Heart right ventricle (tissue), 16 donors: ENCODE data around the gene CNTN4. TPM values are rescaled to one million over a fixed set of nuclear protein-coding genes. Genes with fewer than 3 reads are reported as not detected.

Experiments
- ATAC-seq, 8 donors: fragments of 200-7000 bp; cut with Tn5 transposase; one replicate each; pipeline ENCODE4 v1.9.1; 2020; ENCODE audit warnings: mild to moderate bottlenecking in 8 of 8, moderate library complexity in 8 of 8, moderate number of reproducible peaks in 1 of 8
- DNase-seq, 2 donors: peaks; one replicate each; pipeline ENCODE4 v3.0.0-alpha.2; 2020
- H3K27ac ChIP-seq, 10 donors: fragments of 200-600 bp; sonication (generic) in 2 of 10; one replicate each; pipeline versions ENCODE4 v1.5.0 to v1.8.0; 2020 to 2022; ENCODE audit warnings: mild to moderate bottlenecking in 3 of 10
- H3K27me3 ChIP-seq, 7 donors: fragments of 200-600 bp; one replicate each; pipeline ENCODE4 v1.8.0; 2021 to 2022; ENCODE audit warnings: mild to moderate bottlenecking in 2 of 7
- H3K36me3 ChIP-seq, 9 donors: fragments of 200-600 bp; sonication (generic) in 1 of 9; one replicate each; pipeline versions ENCODE4 v1.5.0 to v1.8.0; 2020 to 2022; ENCODE audit warnings: mild to moderate bottlenecking in 2 of 9
- H3K4me1 ChIP-seq, 9 donors: fragments of 200-600 bp; sonication (generic) in 1 of 9; one replicate each; pipeline versions ENCODE4 v1.5.0 to v1.8.0; 2020 to 2022; ENCODE audit warnings: mild to moderate bottlenecking in 4 of 9
- H3K4me3 ChIP-seq, 10 donors: fragments of 200-600 bp; sonication (generic) in 2 of 10; one replicate each; pipeline versions ENCODE4 v1.5.0 to v1.8.0; 2020 to 2022; ENCODE audit warnings: mild to moderate bottlenecking in 7 of 10, moderate library complexity in 2 of 10
- H3K9me3 ChIP-seq, 11 donors: fragments of 200-600 bp in 10 of 11; sonication (generic) in 2 of 11; one replicate each; pipeline versions ENCODE4 v1.5.0 to v1.8.0; 2013 to 2022; ENCODE audit warnings: mild to moderate bottlenecking in 2 of 11, control low read depth in 1 of 11, moderate library complexity in 1 of 11
- WGBS, 2 donors: extraction: QIAGEN DNeasy Blood & Tissue Kit; methylation state at CpG; one replicate each; pipeline ENCODE4 v1.1.7; 2013; ENCODE audit warnings: inconsistent platforms in 1 of 2; 5-methylcytosine and 5-hydroxymethylcytosine counted together
- intact Hi-C, 10 donors: fragments of 100-400 bp; cut with DNase I; formaldehyde crosslinking; loops; one replicate each; pipeline versions ENCODE4 v1.11.1 to v1.14.2; 2022
- polyA plus RNA-seq, 2 donors: library from polyadenylated mRNA; stranded (reverse); fragments of 200-250 nt; gene quantifications; one replicate each; pipeline ENCODE4 v1.2.3, GENCODE V29; 2013
- total RNA-seq, 10 donors: library from RNA; stranded (reverse); fragmentation: NEBNext Ultra II Directional in 3 of 10; extraction: Animal tissue kit (Norgen Biotek cat#: 25700) in 3 of 10; gene quantifications; one replicate each; pipeline versions ENCODE4 v1.2.1 to v1.2.4, GENCODE V29; 2021 to 2023
- TF ChIP-seq, protein P1 (sequence below), 9 donors: fragments of 200-600 bp; sonication (generic) in 2 of 9; IDR thresholded peaks; one replicate each; pipeline versions ENCODE4 v1.5.0 to v1.8.0; 2021 to 2022; ENCODE audit warnings: antibody characterized with exemption in 9 of 9, mild to moderate bottlenecking in 5 of 9, moderate library complexity in 1 of 9
- donor health status: Arrhythmogenic right ventricular cardiomyopathy.
- donor health status: ischemic (EF 13 %, LVEDD 7.1; RV severe dilation, severe dysfunction).
- donor health status: healthy with polysubstance abuse.
- donor health status: DM: no; HTN: yes; CAD: no.
- donor health status: DM: no; HTN: no; CAD: no.
- donor health status: ischemic (EF 25% LVEDD 6.9; RV normal size, moderate dysfunction).
- donor health status: ischemic (EF 25% LVEDD 5.7; RV mildly dilated, moderate dysfunction).
- donor health status: healthy.
- donor health status: DM: yes; HTN: yes; CAD: no.
- donor health status: Ischemic cardiomyopathy.
- donor health status: ischemic (EF 35%, LVEDD 5.7; RV mildly dilated, moderate dysfunction).
- donor health status: nonischemic (EF 11% LVEDD 7.7; RV severe dilation, severe dysfunction).
- donor health status: DM: yes; HTN: yes; CAD: no.
- donor health status: PGD.
- donor health status: ischemic (EF 29% LVEDD 5.4; RV normal size, mild dysfunction).
- donor health status: nonischemic (EF 23%, LVEDD 6.1; RV moderate dilation, normal function).

The CNTN4 gene
- total and polyA plus RNA-seq, 12 donors: 0.48 to 4.7 (median 2.5) TPM

DNA sequence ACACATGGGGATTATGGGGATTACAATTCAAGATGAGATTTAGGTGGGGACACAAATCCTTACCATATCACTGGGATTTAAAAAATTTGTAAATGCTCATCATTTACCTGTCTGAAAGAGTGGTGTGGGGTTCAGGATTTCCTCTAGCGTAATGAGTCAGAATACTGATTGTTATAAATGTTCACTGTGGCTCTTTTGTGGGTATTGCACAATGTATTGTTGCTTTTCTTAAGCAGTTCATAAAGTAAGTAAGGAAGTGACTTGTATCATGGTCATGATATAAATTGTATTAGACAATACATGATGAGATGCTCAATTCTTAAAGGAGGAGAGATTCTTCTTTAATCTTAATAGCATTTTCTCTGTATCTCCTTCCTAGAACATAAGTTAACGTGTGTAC is 262.1 kb downstream of the CNTN4 start:
- no peak overlapping the region for H3K27ac ChIP-seq
- H3K4me1 ChIP-seq: peaks cover 0 to 4% (median 0%) of the 10 kb centered on the region in 9 donors
- WGBS, 2 donors: 84 to 89% methylated on average over 2 of the region's 2 CpGs
- no peaks in the 10 kb centered on the region for H3K27me3 ChIP-seq
- no peaks in the 10 kb centered on the region for H3K36me3 ChIP-seq
- no peak overlapping the region for H3K4me3 ChIP-seq
- no peaks in the 10 kb centered on the region for H3K9me3 ChIP-seq
- DNase-seq (no peak), ATAC-seq (no peak)
- intact Hi-C loops: no loop called here
- TF ChIP-seq, protein P1, sequence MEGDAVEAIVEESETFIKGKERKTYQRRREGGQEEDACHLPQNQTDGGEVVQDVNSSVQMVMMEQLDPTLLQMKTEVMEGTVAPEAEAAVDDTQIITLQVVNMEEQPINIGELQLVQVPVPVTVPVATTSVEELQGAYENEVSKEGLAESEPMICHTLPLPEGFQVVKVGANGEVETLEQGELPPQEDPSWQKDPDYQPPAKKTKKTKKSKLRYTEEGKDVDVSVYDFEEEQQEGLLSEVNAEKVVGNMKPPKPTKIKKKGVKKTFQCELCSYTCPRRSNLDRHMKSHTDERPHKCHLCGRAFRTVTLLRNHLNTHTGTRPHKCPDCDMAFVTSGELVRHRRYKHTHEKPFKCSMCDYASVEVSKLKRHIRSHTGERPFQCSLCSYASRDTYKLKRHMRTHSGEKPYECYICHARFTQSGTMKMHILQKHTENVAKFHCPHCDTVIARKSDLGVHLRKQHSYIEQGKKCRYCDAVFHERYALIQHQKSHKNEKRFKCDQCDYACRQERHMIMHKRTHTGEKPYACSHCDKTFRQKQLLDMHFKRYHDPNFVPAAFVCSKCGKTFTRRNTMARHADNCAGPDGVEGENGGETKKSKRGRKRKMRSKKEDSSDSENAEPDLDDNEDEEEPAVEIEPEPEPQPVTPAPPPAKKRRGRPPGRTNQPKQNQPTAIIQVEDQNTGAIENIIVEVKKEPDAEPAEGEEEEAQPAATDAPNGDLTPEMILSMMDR (IDR thresholded peaks at IDR 0.05): no peak

DNA sequence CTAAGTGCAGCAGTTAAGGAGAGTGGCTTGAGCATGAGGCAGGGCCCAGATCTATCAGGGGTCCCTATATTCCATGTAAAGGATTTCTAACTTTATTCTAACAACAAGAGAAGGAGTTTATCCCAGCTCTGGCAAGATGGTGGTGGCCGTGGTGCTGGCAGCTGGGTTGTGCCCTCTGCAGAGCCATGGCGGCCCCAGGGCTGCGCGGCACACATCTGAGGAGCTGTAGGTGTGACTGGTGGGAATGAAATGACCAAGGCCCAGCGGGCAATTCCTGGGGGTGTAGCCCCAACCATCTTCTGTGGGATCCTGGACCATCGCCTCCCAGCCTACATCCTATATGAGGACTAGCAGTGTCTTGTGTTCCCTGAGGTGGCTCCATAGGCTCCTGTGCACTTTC is 263.5 kb downstream of the CNTN4 start:
- ATAC-seq: no peak
- intact Hi-C loops: no loop called here
- 86 to 88% methylated on average over 6 of the region's 6 CpGs for WGBS, 2 donors
- no peak overlapping the region for H3K27ac ChIP-seq
- H3K9me3 ChIP-seq: no peaks in the 10 kb centered on the region
- TF ChIP-seq, protein P1 (IDR thresholded peaks at IDR 0.05): no peak
- DNase-seq: no peak
- no peaks in the 10 kb centered on the region for H3K36me3 ChIP-seq
- H3K4me3 ChIP-seq: no peak overlapping the region
- no peaks in the 10 kb centered on the region for H3K27me3 ChIP-seq
- no peaks in the 10 kb centered on the region for H3K4me1 ChIP-seq

GRCh38 chr3:2363854-2364253 is 265.2 kb downstream of the CNTN4 start:
- 74% methylated on average over 2 of the region's 2 CpGs for WGBS, 2 donors
- Histone ChIP-seq H3K36me3 (no peaks in the 10 kb centered on the region), H3K9me3 (no peaks in the 10 kb centered on the region), H3K4me1 (no peaks in the 10 kb centered on the region), H3K27me3 (no peaks in the 10 kb centered on the region), H3K27ac (no peak overlapping the region), H3K4me3 (no peak overlapping the region)
- TF ChIP-seq, protein P1 (IDR thresholded peaks at IDR 0.05): no peak
- ATAC-seq (no peak), DNase-seq (no peak)
- intact Hi-C loops: no loop called here

DNA sequence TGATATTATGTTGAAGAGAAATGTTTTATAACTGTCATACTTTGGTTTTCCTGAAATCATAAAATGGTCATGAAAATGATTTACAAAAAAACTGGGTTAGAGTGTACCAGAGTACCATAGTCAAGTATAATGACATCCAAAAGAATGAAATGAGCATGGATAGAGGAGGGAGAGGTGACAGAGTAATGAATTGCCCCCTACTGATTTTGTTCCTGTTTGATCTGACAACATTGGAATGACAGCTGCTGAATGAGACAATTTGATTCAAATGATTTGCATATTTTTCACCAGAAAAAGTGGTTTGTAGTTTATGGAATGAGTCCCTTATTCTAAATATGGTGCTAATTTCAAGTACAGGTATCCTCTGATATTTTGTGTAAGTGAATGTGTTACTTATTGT is 271.7 kb downstream of the CNTN4 start:
- Histone ChIP-seq H3K4me3 (no peak overlapping the region), H3K27me3 (no peaks in the 10 kb centered on the region), H3K4me1 (no peaks in the 10 kb centered on the region), H3K27ac (no peak overlapping the region), H3K9me3 (no peaks in the 10 kb centered on the region), H3K36me3 (no peaks in the 10 kb centered on the region)
- ATAC-seq (no peak), DNase-seq (no peak)
- intact Hi-C loops: no loop called here
- TF ChIP-seq, protein P1 (IDR thresholded peaks at IDR 0.05): no peak

GRCh38 chr3:2372306-2372705 is 273.6 kb downstream of the CNTN4 start:
- 69 to 72% methylated on average over 1 of the region's 1 CpG for WGBS, 2 donors
- TF ChIP-seq, protein P1 (IDR thresholded peaks at IDR 0.05): no peak
- ATAC-seq: no peak

More at GRCh38 chr3:2372306-2372705, 273.6 kb downstream of the CNTN4 start:
- Histone ChIP-seq H3K36me3 (no peaks in the 10 kb centered on the region), H3K27ac (no peak overlapping the region), H3K27me3 (no peaks in the 10 kb centered on the region), H3K9me3 (no peaks in the 10 kb centered on the region), H3K4me3 (no peak overlapping the region), H3K4me1 (no peaks in the 10 kb centered on the region)
- no peak for DNase-seq
- intact Hi-C loops: no loop called here
